HCT116 (cell line): ENCODE results near the gene PRODH.
"Not testable (repeated sequence)": the region's sequence is repeated elsewhere in the genome, so short reads cannot be mapped to it uniquely, and the experiment has no call there.

ENCODE experiments used
- CTCF ChIP-seq, 3 experiments: fragments of 200-600 bp in 1 of 3; sonication (generic) in 1 of 3; IDR thresholded peaks in 2 of 3; conservative IDR thresholded peaks in 1 of 3; 2 replicates each; pipeline ENCODE4 v1.5.1; 2012 to 2017; ENCODE audit warnings: low read depth in 2 of 3, low read length in 2 of 3, antibody characterized with exemption in 1 of 3, borderline replicate concordance in 1 of 3, control low read depth in 1 of 3, mild to moderate bottlenecking in 1 of 3, mixed read lengths in 1 of 3, mixed run types in 1 of 3, moderate library complexity in 1 of 3; ENCODE audit not compliant: insufficient read depth in 1 of 3
- EZH2 ChIP-seq: fragments of 200-600 bp; sonication (generic); IDR thresholded peaks from 2 replicates; pipeline ENCODE4 v1.6.1; 2017; ENCODE audit warnings: antibody characterized with exemption, mixed run types
- MAX ChIP-seq: IDR thresholded peaks from 2 replicates; pipeline ENCODE4 v1.6.1; 2012
- SIN3A ChIP-seq: IDR thresholded peaks from 2 replicates; pipeline ENCODE4 v1.6.1; 2012; ENCODE audit warnings: low read depth
- SP1 ChIP-seq: IDR thresholded peaks from 2 replicates; pipeline ENCODE4 v1.6.1; 2012; ENCODE audit warnings: low read depth
- SRF ChIP-seq: IDR thresholded peaks from 2 replicates; pipeline ENCODE4 v1.6.1; 2012; ENCODE audit warnings: low read depth
- TCF7L2 ChIP-seq: IDR thresholded peaks from 2 replicates; pipeline ENCODE4 v1.7.0; 2011; ENCODE audit warnings: borderline replicate concordance, inconsistent platforms; ENCODE audit not compliant: insufficient read depth, insufficient read length; ENCODE audit errors: extremely low read depth

GRCh38 chr22:18953128-18953527 lies 17.0 kb upstream of the PRODH start:
- TF ChIP-seq SRF; SIN3A; CTCF (IDR thresholded peaks at IDR 0.05 in 2 of 3, conservative IDR thresholded peaks at IDR 0.05 in 1 of 3; ENCODE audit: borderline replicate concordance in 1 of 3, insufficient read depth in 1 of 3, low read depth in 2 of 3, low read length in 2 of 3); EZH2; MAX; SP1; TCF7L2: not testable (repeated sequence)
